Lung (tissue), 12 donors: ENCODE results near the gene TMEM244. TPM values are rescaled to one million over a fixed set of nuclear protein-coding genes. Genes with fewer than 3 reads are reported as not detected.
"Not testable (repeated sequence)": the region's sequence is repeated elsewhere in the genome, so short reads cannot be mapped to it uniquely, and the experiment has no call there.

Source experiments
- ATAC-seq: fragments of 200-7000 bp; cut with Tn5 transposase; one replicate; pipeline ENCODE4 v1.9.1; 2020; ENCODE audit warnings: moderate number of reproducible peaks; ENCODE audit not compliant: insufficient read depth, low FRiP score
- DNase-seq, 3 donors: peaks; one replicate each; pipeline ENCODE4 v3.0.0-alpha.2; 2013 to 2017
- H3K27ac ChIP-seq, 2 donors: one replicate each; pipeline ENCODE4 v1.5.1; 2013; ENCODE audit warnings: mild to moderate bottlenecking in 2 of 2, moderate library complexity in 2 of 2, control low read depth in 1 of 2, inconsistent platforms in 1 of 2, low read depth in 1 of 2, low read length in 1 of 2
- H3K27me3 ChIP-seq, 3 donors: one replicate each; pipeline ENCODE4 v1.5.1; 2013; ENCODE audit warnings: low read length in 2 of 3; ENCODE audit not compliant: control insufficient read depth in 3 of 3, insufficient read depth in 3 of 3
- H3K36me3 ChIP-seq, 4 donors: one replicate each; pipeline ENCODE4 v1.5.1; 2013; ENCODE audit warnings: low read length in 4 of 4, mild to moderate bottlenecking in 1 of 4, moderate library complexity in 1 of 4; ENCODE audit not compliant: control insufficient read depth in 4 of 4, insufficient read depth in 4 of 4
- H3K4me1 ChIP-seq, 5 donors: one replicate each; pipeline ENCODE4 v1.5.1; 2013; ENCODE audit warnings: low read length in 5 of 5, mild to moderate bottlenecking in 2 of 5, moderate library complexity in 1 of 5; ENCODE audit not compliant: control insufficient read depth in 5 of 5, insufficient read depth in 5 of 5
- H3K4me3 ChIP-seq: one replicate; pipeline ENCODE4 v1.5.1; 2013; ENCODE audit warnings: mild to moderate bottlenecking, control low read depth, moderate library complexity
- H3K9ac ChIP-seq, 2 donors: one replicate each; pipeline ENCODE4 v1.5.1; 2013; ENCODE audit warnings: low read length in 2 of 2, control low read depth in 1 of 2; ENCODE audit not compliant: insufficient read depth in 1 of 2
- H3K9me3 ChIP-seq, 4 donors: one replicate each; pipeline ENCODE4 v1.5.1; 2013; ENCODE audit warnings: low read length in 3 of 4, mild to moderate bottlenecking in 1 of 4, moderate library complexity in 1 of 4; ENCODE audit not compliant: control insufficient read depth in 4 of 4, insufficient read depth in 3 of 4
- CTCF ChIP-seq: IDR thresholded peaks from 2 replicates; pipeline ENCODE4 v1.5.1; 2012; ENCODE audit warnings: mild to moderate bottlenecking; ENCODE audit errors: control extremely low read depth, extremely low read depth
- WGBS, 2 donors: extraction: QIAGEN DNeasy Blood & Tissue Kit; methylation state at CpG; one replicate each; pipeline ENCODE4 v1.1.7; 2013; 5-methylcytosine and 5-hydroxymethylcytosine counted together
- polyA plus RNA-seq, 2 donors: library from polyadenylated mRNA; stranded (reverse); fragments of 200-250 nt; gene quantifications; one replicate each; pipeline ENCODE4 v1.2.1, GENCODE V29; 2013
- total RNA-seq, 2 donors: library from RNA; depleted of rRNA in 1 of 2; stranded (reverse); fragments of >200 nt in 1 of 2; gene quantifications; one replicate each; pipeline ENCODE4 v1.2.1, GENCODE V29; 2014 to 2021
- donor health status: control.
- donor health status: control.
- donor health status: Bipolar disorder and iron deficiency.
- donor health status: healthy.
- donor health status: DM: yes; HTN: yes; CAD: no.

The TMEM244 gene
- total and polyA plus RNA-seq, 4 donors: not detected

- Histone ChIP-seq H3K4me1 (no peaks in the 10 kb centered on the region), H3K4me3 (no peak overlapping the region), H3K27me3 (no peaks in the 10 kb centered on the region), H3K27ac (no peak overlapping the region), H3K9ac (no peak overlapping the region), H3K9me3 (no peaks in the 10 kb centered on the region), H3K36me3 (no peaks in the 10 kb centered on the region)
- DNase-seq (no peak), ATAC-seq (no peak)
- no peak for TF ChIP-seq CTCF
- WGBS, 2 donors: 34 to 58% methylated on average over 8 of the region's 8 CpGs
Measured at GRCh38 chr6:129882510-129883023, 21.5 kb upstream of the TMEM244 start.

GRCh38 chr6:129877894-129878293, 16.8 kb upstream of the TMEM244 start:
- not testable (repeated sequence) for H3K4me3 ChIP-seq, H3K9ac ChIP-seq, DNase-seq, H3K9me3 ChIP-seq, H3K27ac ChIP-seq, H3K27me3 ChIP-seq, ATAC-seq, H3K36me3 ChIP-seq, H3K4me1 ChIP-seq
- 87 to 97% methylated on average over 1 of the region's 1 CpG for WGBS, 2 donors

DNA sequence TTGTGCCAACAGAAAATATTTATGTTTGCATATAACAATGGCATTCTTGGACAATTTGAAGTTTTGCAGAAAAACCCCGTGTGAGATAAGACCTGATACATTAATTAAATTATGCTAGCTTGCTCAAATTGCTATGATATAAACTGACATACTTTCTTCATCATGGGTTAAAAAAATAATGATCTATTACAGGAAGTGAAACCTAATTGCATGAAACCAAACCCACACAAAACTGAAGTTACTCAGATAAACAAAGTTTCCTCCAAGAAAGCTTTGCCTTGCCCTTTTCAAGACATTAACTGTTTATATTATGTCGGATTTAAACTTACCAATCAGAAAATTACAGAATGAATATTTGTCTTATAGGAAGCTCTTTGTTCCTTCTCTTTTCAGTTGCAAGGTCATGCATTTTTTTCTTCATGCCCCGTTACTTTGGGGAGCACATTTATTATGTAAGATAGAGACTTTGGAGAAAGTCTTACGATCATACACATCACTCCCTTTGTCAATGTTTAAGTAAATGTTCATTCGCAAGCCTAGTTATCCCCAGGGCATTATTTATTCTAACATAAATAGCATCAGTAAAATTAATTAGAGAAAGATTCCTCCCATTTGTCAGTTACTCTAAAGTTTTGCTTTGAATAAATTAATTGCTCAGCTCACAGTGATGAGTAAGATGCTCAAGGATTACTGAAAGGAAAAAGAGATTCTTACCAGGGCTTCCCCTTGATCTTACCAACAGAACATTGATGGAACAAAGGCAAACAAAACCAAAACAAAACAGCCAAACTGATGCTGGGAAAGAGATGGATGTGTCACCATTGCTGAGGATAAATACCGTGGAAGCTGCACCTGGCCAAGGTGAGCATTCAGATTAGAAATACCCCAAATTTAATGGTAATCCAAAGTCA, 14.8 kb upstream of the TMEM244 start:
- 52 to 63% methylated on average over 6 of the region's 6 CpGs for WGBS, 2 donors
- no peak for TF ChIP-seq CTCF

GRCh38 chr6:129874837-129875236, 13.7 kb upstream of the TMEM244 start:
- no peak for TF ChIP-seq CTCF

More for the DNA sequence above, 14.8 kb upstream of the TMEM244 start:
- ATAC-seq (no peak), DNase-seq (no peak)
- Histone ChIP-seq H3K4me3 (no peak overlapping the region), H3K27ac (no peak overlapping the region), H3K9me3 (no peaks in the 10 kb centered on the region), H3K9ac (no peak overlapping the region), H3K4me1 (peaks cover 0 to 2% (median 0%) of the 10 kb centered on the region in 5 donors), H3K27me3 (no peaks in the 10 kb centered on the region), H3K36me3 (no peaks in the 10 kb centered on the region)

More at GRCh38 chr6:129874837-129875236, 13.7 kb upstream of the TMEM244 start:
- no peak overlapping the region for H3K4me3 ChIP-seq
- H3K9me3 ChIP-seq: no peaks in the 10 kb centered on the region
- H3K27ac ChIP-seq: no peak overlapping the region
- DNase-seq (no peak), ATAC-seq (no peak)
- peaks cover 0 to 2% (median 0%) of the 10 kb centered on the region in 5 donors for H3K4me1 ChIP-seq
- no peak overlapping the region for H3K9ac ChIP-seq
- no peaks in the 10 kb centered on the region for H3K36me3 ChIP-seq
- no peaks in the 10 kb centered on the region for H3K27me3 ChIP-seq
